GM23248 (cell line): ENCODE measurements around the gene MID1IP1. TPM values are rescaled to one million over a fixed set of nuclear protein-coding genes. Genes with fewer than 3 reads are reported as not detected.

ENCODE experiments used
- DNase-seq: peaks from one replicate; pipeline ENCODE4 v3.0.0-alpha.2; 2015
- H2AFZ ChIP-seq: fragments of 200-600 bp; sonication (generic); 2 replicates; pipeline ENCODE4 v1.6.1; 2016; ENCODE audit warnings: antibody characterized with exemption
- H3F3A ChIP-seq: fragments of 200-600 bp; sonication (generic); 2 replicates; pipeline ENCODE4 v1.6.1; 2016; ENCODE audit warnings: mild to moderate bottlenecking, antibody characterized with exemption, mixed run types; ENCODE audit not compliant: insufficient read depth
- H3K27ac ChIP-seq: fragments of 200-600 bp; sonication (generic); 2 replicates; pipeline ENCODE4 v1.5.1; 2016; ENCODE audit warnings: mild to moderate bottlenecking
- H3K27me3 ChIP-seq: fragments of 200-600 bp; sonication (generic); replicated peaks from 2 replicates; pipeline ENCODE4 v1.6.1; 2016; ENCODE audit warnings: mild to moderate bottlenecking; ENCODE audit not compliant: insufficient read depth
- H3K36me3 ChIP-seq: fragments of 200-600 bp; sonication (generic); 2 replicates; pipeline ENCODE4 v1.6.1; 2016; ENCODE audit warnings: low read depth, mild to moderate bottlenecking
- H3K4me1 ChIP-seq: fragments of 200-600 bp; sonication (generic); 2 replicates; pipeline ENCODE4 v1.6.1; 2016; ENCODE audit warnings: mild to moderate bottlenecking; ENCODE audit not compliant: insufficient read depth
- H3K4me2 ChIP-seq: fragments of 200-600 bp; sonication (generic); one replicate; pipeline ENCODE4 v1.6.1; 2016; ENCODE audit warnings: mild to moderate bottlenecking; ENCODE audit not compliant: unreplicated experiment
- H3K4me3 ChIP-seq: fragments of 200-600 bp; sonication (generic); 2 replicates; pipeline ENCODE4 v1.5.1; 2016; ENCODE audit warnings: mild to moderate bottlenecking
- H3K79me2 ChIP-seq: fragments of 200-600 bp; sonication (generic); 2 replicates; pipeline ENCODE4 v1.6.1; 2016; ENCODE audit warnings: mild to moderate bottlenecking; ENCODE audit not compliant: insufficient read depth
- H3K9ac ChIP-seq: fragments of 200-600 bp; sonication (generic); 2 replicates; pipeline ENCODE4 v1.6.1; 2016; ENCODE audit warnings: mild to moderate bottlenecking
- H3K9me2 ChIP-seq: fragments of 200-600 bp; sonication (generic); 2 replicates; pipeline ENCODE4 v1.6.1; 2016; ENCODE audit warnings: mixed run types, mild to moderate bottlenecking, moderate library complexity; ENCODE audit not compliant: insufficient read depth
- H3K9me3 ChIP-seq: fragments of 200-600 bp; sonication (generic); one replicate; pipeline ENCODE4 v1.6.1; 2017; ENCODE audit warnings: low read depth
- H4K20me1 ChIP-seq: fragments of 200-600 bp; sonication (generic); 2 replicates; pipeline ENCODE4 v1.6.0; 2016; ENCODE audit not compliant: insufficient read depth
- EZH2 ChIP-seq: fragments of 200-600 bp; sonication (generic); IDR thresholded peaks from 2 replicates; pipeline ENCODE4 v1.6.1; 2018; ENCODE audit warnings: antibody characterized with exemption, mild to moderate bottlenecking; ENCODE audit not compliant: insufficient read depth, poor library complexity, severe bottlenecking
- EZH2phosphoT487 ChIP-seq: fragments of 200-600 bp; sonication (generic); IDR thresholded peaks from 2 replicates; pipeline ENCODE4 v1.6.1; 2018; ENCODE audit warnings: antibody characterized with exemption, moderate library complexity, mild to moderate bottlenecking, low read depth; ENCODE audit not compliant: insufficient read depth
- WGBS, 2 experiments: methylation state at CpG; one replicate each; pipeline ENCODE4 v1.1.6; 2015 to 2017; ENCODE audit warnings: low lambda C conversion rate in 2 of 2, low coverage in 1 of 2; ENCODE audit errors: missing lambda C conversion rate in 2 of 2; 5-methylcytosine and 5-hydroxymethylcytosine counted together
- in situ Hi-C: fragments of 300-500 bp; cut with MboI; formaldehyde crosslinking; loops from 2 replicates; pipeline ENCODE4 v1.15.0; 2020
- polyA plus RNA-seq: library from polyadenylated mRNA; unstranded; fragments of >200 nt; fragmentation: Nextera tagmentation; extraction: Ambion mirVana; gene quantifications from 2 replicates; pipeline ENCODE4 v1.2.1, GENCODE V29; 2016
- total RNA-seq: library from RNA; depleted of rRNA; stranded (reverse); fragments of >200 nt; shearing (Covaris generic); gene quantifications from 2 replicates; pipeline ENCODE4 v1.2.3, GENCODE V29; 2014

The MID1IP1 gene
- total and polyA plus RNA-seq, 2 experiments from 2014 or later = 4.8 to 41.9 TPM

DNA sequence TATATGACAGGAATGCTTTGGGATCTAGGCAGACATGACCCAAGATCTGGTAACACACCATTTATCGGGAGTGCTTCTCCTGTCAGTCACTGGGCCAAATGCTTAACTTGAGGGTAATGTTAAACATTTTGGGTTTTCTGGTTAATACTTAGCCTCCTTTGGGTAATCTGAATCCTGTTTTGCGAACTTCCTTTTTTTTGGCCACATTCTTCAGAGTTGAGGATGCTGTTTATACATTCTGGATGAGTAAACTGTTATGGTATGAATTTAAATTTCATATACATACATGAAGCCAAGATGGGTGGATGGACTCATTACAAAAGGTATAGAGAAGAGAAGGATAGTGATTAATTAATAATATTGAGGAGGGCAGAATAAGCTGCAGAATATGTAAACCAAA, 36.1 kb downstream of the MID1IP1 start:
- Histone ChIP-seq H2AFZ (no peak overlapping the region), H3K36me3 (no peaks in the 10 kb centered on the region), H3K27me3 (no peaks in the 10 kb centered on the region), H3K4me1 (no peaks in the 10 kb centered on the region), H3F3A (no peaks in the 10 kb centered on the region), H3K9ac (no peak overlapping the region), H4K20me1 (no peaks in the 10 kb centered on the region), H3K9me3 (no peaks in the 10 kb centered on the region), H3K27ac (no peak overlapping the region), H3K9me2 (no peaks in the 10 kb centered on the region), H3K4me3 (no peak overlapping the region), H3K79me2 (no peaks in the 10 kb centered on the region), H3K4me2 (no peak overlapping the region)
- 96 to 97% methylated on average over 2 of the region's 2 CpGs for WGBS, 2 experiments
- in situ Hi-C loops = no loop called here
- no peak for TF ChIP-seq EZH2
- TF ChIP-seq EZH2phosphoT487 = no peak
- no peak for DNase-seq

DNA sequence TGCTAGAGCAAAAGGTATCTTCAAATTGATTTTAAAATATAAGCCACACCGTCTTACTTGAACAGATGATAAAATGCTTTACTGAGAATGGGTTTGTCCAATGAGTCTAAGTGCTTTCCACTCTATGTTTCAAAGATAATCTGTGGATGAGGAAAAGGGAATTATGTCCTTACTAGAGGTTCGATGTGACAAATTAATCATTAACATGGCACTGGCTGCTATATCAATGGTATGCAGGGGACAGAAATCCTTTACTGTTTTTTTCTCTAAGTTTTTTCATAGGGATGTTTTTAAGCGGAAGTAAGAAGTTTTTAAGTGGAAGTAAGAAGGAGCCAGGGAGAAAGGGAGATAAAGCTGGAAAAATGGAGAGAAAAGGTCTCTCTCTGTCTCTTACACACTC, 38.0 kb downstream of the MID1IP1 start:
- Histone ChIP-seq H3K4me1 (no peaks in the 10 kb centered on the region), H3K36me3 (no peaks in the 10 kb centered on the region), H3K9me2 (no peaks in the 10 kb centered on the region), H3K4me3 (no peak overlapping the region), H3K79me2 (no peaks in the 10 kb centered on the region), H3F3A (no peaks in the 10 kb centered on the region), H3K9me3 (no peaks in the 10 kb centered on the region), H3K27me3 (no peaks in the 10 kb centered on the region), H4K20me1 (no peaks in the 10 kb centered on the region), H3K27ac (no peak overlapping the region), H3K4me2 (no peak overlapping the region), H3K9ac (no peak overlapping the region), H2AFZ (no peak overlapping the region)
- 13 to 14% methylated on average over 3 of the region's 3 CpGs for WGBS, 2 experiments
- in situ Hi-C loops = no loop called here
- no peak for TF ChIP-seq EZH2
- TF ChIP-seq EZH2phosphoT487 = no peak
- DNase-seq = no peak

DNA sequence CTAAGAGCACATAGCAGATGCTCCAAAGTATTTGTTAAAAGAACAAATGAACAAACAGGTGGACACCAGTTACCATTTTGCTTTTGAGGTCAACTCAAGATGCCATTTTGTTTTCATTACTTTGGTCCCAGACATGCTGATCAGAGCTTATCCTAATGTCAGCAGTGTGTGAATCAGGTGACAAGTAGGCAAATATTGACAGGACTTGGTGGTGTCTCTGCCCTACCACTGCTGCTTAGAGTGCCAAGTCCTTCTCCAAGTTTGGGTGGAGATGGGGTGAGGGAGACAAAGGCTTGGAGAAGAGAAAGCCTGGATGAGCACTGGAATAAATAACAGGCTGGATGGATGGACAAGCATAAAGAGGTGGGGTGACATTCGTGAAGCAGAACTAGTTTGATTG, 38.7 kb downstream of the MID1IP1 start:
- no peak overlapping the region for H2AFZ ChIP-seq
- no peak for DNase-seq
- no peaks in the 10 kb centered on the region for H3K27me3 ChIP-seq
- TF ChIP-seq EZH2 = no peak
- no peak for TF ChIP-seq EZH2phosphoT487
- no peak overlapping the region for H3K4me2 ChIP-seq
- H3K79me2 ChIP-seq = no peaks in the 10 kb centered on the region
- no peaks in the 10 kb centered on the region for H3K36me3 ChIP-seq
- no peaks in the 10 kb centered on the region for H3K9me3 ChIP-seq
- H3K27ac ChIP-seq = no peak overlapping the region
- no peaks in the 10 kb centered on the region for H3K4me1 ChIP-seq
- WGBS, 2 experiments = 94 to 100% methylated on average over 1 of the region's 1 CpG
- no peaks in the 10 kb centered on the region for H3F3A ChIP-seq
- no peaks in the 10 kb centered on the region for H3K9me2 ChIP-seq
- in situ Hi-C loops = no loop called here
- H4K20me1 ChIP-seq = no peaks in the 10 kb centered on the region
- no peak overlapping the region for H3K9ac ChIP-seq
- H3K4me3 ChIP-seq = no peak overlapping the region

DNA sequence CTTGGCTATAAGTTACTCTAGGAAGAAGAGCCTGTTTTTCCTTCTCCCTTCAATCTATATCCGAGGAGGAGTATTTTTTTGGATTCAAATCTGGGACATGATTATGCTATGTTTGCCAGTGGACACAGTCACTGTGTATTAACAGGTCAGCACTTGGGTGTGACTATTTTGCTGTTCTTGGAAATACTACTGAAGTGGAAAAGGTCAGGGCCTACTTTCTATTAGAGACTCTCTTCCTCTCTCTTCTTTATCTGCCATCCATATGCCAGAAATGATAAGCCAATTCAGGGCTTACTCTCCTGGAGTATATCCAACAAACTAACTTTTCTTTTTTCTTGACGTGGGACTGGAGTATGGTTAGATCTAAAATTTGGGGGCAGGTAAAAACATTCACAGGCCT, 40.5 kb downstream of the MID1IP1 start:
- in situ Hi-C loops = no loop called here
- no peaks in the 10 kb centered on the region for H3F3A ChIP-seq
- no peaks in the 10 kb centered on the region for H3K27me3 ChIP-seq
- TF ChIP-seq EZH2 (no peak), EZH2phosphoT487 (no peak)
- H3K4me3 ChIP-seq = no peak overlapping the region
- H3K9ac ChIP-seq = no peak overlapping the region
- no peak overlapping the region for H2AFZ ChIP-seq
- H3K79me2 ChIP-seq = no peaks in the 10 kb centered on the region
- H3K4me2 ChIP-seq = no peak overlapping the region
- H4K20me1 ChIP-seq = no peaks in the 10 kb centered on the region
- WGBS, 2 experiments = 39 to 42% methylated on average over 2 of the region's 2 CpGs
- no peaks in the 10 kb centered on the region for H3K4me1 ChIP-seq
- no peaks in the 10 kb centered on the region for H3K36me3 ChIP-seq
- H3K9me2 ChIP-seq = no peaks in the 10 kb centered on the region
- H3K27ac ChIP-seq = no peak overlapping the region
- no peak for DNase-seq
- H3K9me3 ChIP-seq = no peaks in the 10 kb centered on the region

DNA sequence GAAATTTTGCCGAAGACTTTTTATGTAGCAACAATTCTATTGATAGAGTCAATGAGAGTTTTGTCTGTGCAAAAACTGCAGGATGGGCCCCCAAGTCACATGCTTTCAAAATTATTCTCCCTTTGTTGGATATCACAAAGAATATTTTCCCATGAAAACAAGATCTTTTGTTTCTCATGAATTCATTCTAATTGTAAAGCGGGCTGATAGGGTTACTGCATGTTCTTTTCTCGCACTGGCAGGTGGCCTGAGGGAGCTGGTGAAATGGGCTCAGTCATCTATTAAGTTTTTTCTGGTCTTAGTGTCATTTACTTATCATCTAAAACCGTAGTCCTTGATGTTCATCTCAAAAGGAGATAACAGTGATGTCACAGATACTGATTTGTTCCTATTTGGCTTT, 44.2 kb downstream of the MID1IP1 start:
- Histone ChIP-seq H3K36me3 (no peaks in the 10 kb centered on the region), H3K4me1 (no peaks in the 10 kb centered on the region), H3K79me2 (no peaks in the 10 kb centered on the region), H3K9me2 (no peaks in the 10 kb centered on the region), H3K27me3 (no peaks in the 10 kb centered on the region), H2AFZ (no peak overlapping the region), H4K20me1 (no peaks in the 10 kb centered on the region), H3K9ac (no peak overlapping the region), H3F3A (no peaks in the 10 kb centered on the region), H3K27ac (no peak overlapping the region), H3K4me3 (no peak overlapping the region), H3K9me3 (no peaks in the 10 kb centered on the region), H3K4me2 (no peak overlapping the region)
- no peak for DNase-seq
- WGBS, 2 experiments = 74 to 85% methylated on average over 4 of the region's 4 CpGs
- TF ChIP-seq EZH2phosphoT487 (no peak), EZH2 (no peak)
- in situ Hi-C loops = no loop called here
